22Rv1 (cell line): ENCODE data around the gene ERAP2.

Source experiments
- ZFX ChIP-seq: fragments of 450-650 bp; IDR thresholded peaks from 2 replicates; pipeline ENCODE4 v1.6.1; 2017; ENCODE audit warnings: antibody characterized with exemption, borderline replicate concordance
- TF ChIP-seq, protein P1 (sequence below): fragments of 450-650 bp; IDR thresholded peaks from 2 replicates; pipeline ENCODE4 v1.5.1; 2017; ENCODE audit warnings: mild to moderate bottlenecking

DNA sequence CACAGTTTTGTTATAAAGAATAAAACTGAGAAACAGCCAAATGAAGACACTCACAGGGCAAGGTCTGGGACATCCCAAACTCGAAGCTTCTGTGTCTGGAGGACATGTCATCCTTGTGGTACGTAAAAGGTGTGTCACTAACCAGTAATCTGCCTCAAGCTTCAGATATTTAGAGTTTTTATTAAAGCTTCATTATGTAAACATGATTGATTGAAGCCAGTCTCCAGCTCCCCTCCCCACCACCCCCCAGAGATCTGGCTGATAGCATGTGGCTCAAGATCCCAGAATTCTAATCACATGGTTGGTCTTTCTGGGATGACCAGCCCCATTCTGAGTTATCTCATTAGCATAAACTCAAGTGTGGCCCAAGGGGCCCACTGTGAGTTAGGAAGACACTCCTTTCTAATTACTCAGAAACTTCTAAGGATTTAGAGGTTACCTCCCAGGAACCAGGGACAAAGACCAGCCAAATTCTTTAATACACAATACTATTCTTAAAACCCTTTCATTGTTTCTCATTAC lies 37.2 kb upstream of the ERAP2 start:
- TF ChIP-seq, protein P1, sequence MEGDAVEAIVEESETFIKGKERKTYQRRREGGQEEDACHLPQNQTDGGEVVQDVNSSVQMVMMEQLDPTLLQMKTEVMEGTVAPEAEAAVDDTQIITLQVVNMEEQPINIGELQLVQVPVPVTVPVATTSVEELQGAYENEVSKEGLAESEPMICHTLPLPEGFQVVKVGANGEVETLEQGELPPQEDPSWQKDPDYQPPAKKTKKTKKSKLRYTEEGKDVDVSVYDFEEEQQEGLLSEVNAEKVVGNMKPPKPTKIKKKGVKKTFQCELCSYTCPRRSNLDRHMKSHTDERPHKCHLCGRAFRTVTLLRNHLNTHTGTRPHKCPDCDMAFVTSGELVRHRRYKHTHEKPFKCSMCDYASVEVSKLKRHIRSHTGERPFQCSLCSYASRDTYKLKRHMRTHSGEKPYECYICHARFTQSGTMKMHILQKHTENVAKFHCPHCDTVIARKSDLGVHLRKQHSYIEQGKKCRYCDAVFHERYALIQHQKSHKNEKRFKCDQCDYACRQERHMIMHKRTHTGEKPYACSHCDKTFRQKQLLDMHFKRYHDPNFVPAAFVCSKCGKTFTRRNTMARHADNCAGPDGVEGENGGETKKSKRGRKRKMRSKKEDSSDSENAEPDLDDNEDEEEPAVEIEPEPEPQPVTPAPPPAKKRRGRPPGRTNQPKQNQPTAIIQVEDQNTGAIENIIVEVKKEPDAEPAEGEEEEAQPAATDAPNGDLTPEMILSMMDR: no peak
- TF ChIP-seq ZFX: no peak
